Loucy (cell line): ENCODE data around the gene RGS19.

Source experiments
- H2AFZ ChIP-seq: fragments of 200-600 bp; sonication (generic); 2 replicates; pipeline ENCODE4 v1.6.0; 2016; ENCODE audit warnings: antibody characterized with exemption, mild to moderate bottlenecking, low read length, moderate library complexity
- H3F3A ChIP-seq: fragments of 200-600 bp; 2 replicates; pipeline ENCODE4 v1.6.0; 2016; ENCODE audit warnings: antibody characterized with exemption, low read depth, mild to moderate bottlenecking
- H3K27me3 ChIP-seq: fragments of 200-600 bp; sonication (generic); 2 replicates; pipeline ENCODE4 v1.6.1; 2014; ENCODE audit warnings: low read length, mild to moderate bottlenecking; ENCODE audit not compliant: insufficient read depth, poor library complexity, severe bottlenecking
- H3K36me3 ChIP-seq: fragments of 200-600 bp; sonication (generic); 2 replicates; pipeline ENCODE4 v1.6.1; 2016; ENCODE audit warnings: low read length; ENCODE audit not compliant: insufficient read depth
- H3K4me1 ChIP-seq: fragments of 200-600 bp; sonication (generic); 2 replicates; pipeline ENCODE4 v1.5.1; 2014; ENCODE audit warnings: low read length, mild to moderate bottlenecking; ENCODE audit not compliant: insufficient read depth, poor library complexity, severe bottlenecking
- H3K4me2 ChIP-seq: fragments of 200-600 bp; sonication (generic); 2 replicates; pipeline ENCODE4 v1.6.0; 2014; ENCODE audit warnings: antibody characterized with exemption, low read length, low read depth, mild to moderate bottlenecking; ENCODE audit not compliant: poor library complexity, severe bottlenecking
- H3K4me3 ChIP-seq: fragments of 200-600 bp; sonication (generic); 2 replicates; pipeline ENCODE4 v1.5.1; 2014; ENCODE audit warnings: low read length, mild to moderate bottlenecking, mixed read lengths; ENCODE audit not compliant: poor library complexity, severe bottlenecking
- H3K79me2 ChIP-seq: fragments of 200-600 bp; sonication (generic); 2 replicates; pipeline ENCODE4 v1.6.1; 2014; ENCODE audit warnings: low read length; ENCODE audit not compliant: insufficient read depth
- H3K9ac ChIP-seq: fragments of 200-600 bp; sonication (generic); 2 replicates; pipeline ENCODE4 v1.6.0; 2014; ENCODE audit warnings: mild to moderate bottlenecking, low read depth, low read length, moderate library complexity; ENCODE audit not compliant: poor library complexity, severe bottlenecking
- H3K9me2 ChIP-seq: fragments of 200-600 bp; sonication (generic); replicated peaks from 2 replicates; pipeline ENCODE4 v1.6.1; 2016; ENCODE audit warnings: low read depth, low read length, mixed read lengths
- H3K9me3 ChIP-seq: fragments of 200-600 bp; sonication (generic); 2 replicates; pipeline ENCODE4 v1.6.1; 2014; ENCODE audit warnings: mild to moderate bottlenecking, antibody characterized with exemption, low read length, low read depth; ENCODE audit not compliant: insufficient read depth
- H4K20me1 ChIP-seq: fragments of 200-600 bp; sonication (generic); 2 replicates; pipeline ENCODE4 v1.6.0; 2014; ENCODE audit warnings: antibody characterized with exemption, low read length, mild to moderate bottlenecking; ENCODE audit not compliant: insufficient read depth, poor library complexity, severe bottlenecking
- CTCF ChIP-seq: fragments of 200-600 bp; sonication (generic); conservative IDR thresholded peaks from 2 replicates; pipeline ENCODE4 v1.5.1; 2014; ENCODE audit warnings: mild to moderate bottlenecking, antibody characterized with exemption, low read length
- EZH2phosphoT487 ChIP-seq: fragments of 200-600 bp; IDR thresholded peaks from 2 replicates; pipeline ENCODE4 v1.6.1; 2018; ENCODE audit warnings: antibody characterized with exemption, mild to moderate bottlenecking, moderate library complexity, borderline replicate concordance

RGS19 gene

GRCh38 chr20:64074963-64075362 is 4.4 kb downstream of the RGS19 start:
- Histone ChIP-seq H2AFZ (no peak overlapping the region), H3K9me2 (no peaks in the 10 kb centered on the region), H3K27me3 (no peaks in the 10 kb centered on the region), H3K9me3 (no peaks in the 10 kb centered on the region), H4K20me1 (no peaks in the 10 kb centered on the region), H3K9ac (no peak overlapping the region), H3K36me3 (no peaks in the 10 kb centered on the region), H3F3A (no peaks in the 10 kb centered on the region), H3K79me2 (0 out of 2 replicates have a peak, but pooled peaks cover 11% of the 10 kb centered on the region), H3K4me1 (peaks cover 27% of the 10 kb centered on the region), H3K4me3 (no peak overlapping the region), H3K4me2 (no peak overlapping the region)
- TF ChIP-seq EZH2phosphoT487 (no peak), CTCF (no peak)

GRCh38 chr20:64074184-64074789 is 5.0 kb downstream of the RGS19 start:
- no peaks in the 10 kb centered on the region for H3K36me3 ChIP-seq
- H3K9ac ChIP-seq, result no peak overlapping the region
- no peaks in the 10 kb centered on the region for H4K20me1 ChIP-seq
- H3K27me3 ChIP-seq, result no peaks in the 10 kb centered on the region
- TF ChIP-seq EZH2phosphoT487, result no peak
- no peak for TF ChIP-seq CTCF
- no peaks in the 10 kb centered on the region for H3K9me2 ChIP-seq
- no peaks in the 10 kb centered on the region for H3K9me3 ChIP-seq
- peaks cover 30% of the 10 kb centered on the region for H3K4me1 ChIP-seq
- H3K4me3 ChIP-seq, result no peak overlapping the region
- H3K79me2 ChIP-seq, result 0 out of 2 replicates have a peak, but pooled peaks cover 11% of the 10 kb centered on the region
- no peak overlapping the region for H2AFZ ChIP-seq
- H3K4me2 ChIP-seq, result no peak overlapping the region
- H3F3A ChIP-seq, result no peaks in the 10 kb centered on the region

- Histone ChIP-seq H3K27me3 (no peaks in the 10 kb centered on the region), H3K9me2 (no peaks in the 10 kb centered on the region), H3K9ac (no peak overlapping the region), H3F3A (no peaks in the 10 kb centered on the region), H3K9me3 (no peaks in the 10 kb centered on the region), H4K20me1 (no peaks in the 10 kb centered on the region), H3K4me2 (no peak overlapping the region), H2AFZ (no peak overlapping the region), H3K4me3 (no peak overlapping the region), H3K36me3 (no peaks in the 10 kb centered on the region), H3K79me2 (0 out of 2 replicates have a peak, but pooled peaks cover 11% of the 10 kb centered on the region), H3K4me1 (peaks cover 29% of the 10 kb centered on the region)
- no peak for TF ChIP-seq EZH2phosphoT487
- TF ChIP-seq CTCF, result no peak
Observed at GRCh38 chr20:64073476-64074183, 5.7 kb downstream of the RGS19 start.
